Thyroid gland (tissue), 4 donors: ENCODE results near the gene DUSP18. TPM values are rescaled to one million over a fixed set of nuclear protein-coding genes. Genes with fewer than 3 reads are reported as not detected.
A peak's percentile ranks its signal among the peaks of the same experiment; 100 is the strongest.

Experiments
- DNase-seq, 2 donors: peaks; one replicate each; pipeline ENCODE4 v3.0.0-alpha.2; 2019
- H3K27ac ChIP-seq, 3 donors: fragments of 200-600 bp; sonication (generic); 1 replicate in 2 of 3; 2 replicates in 1 of 3; pipeline ENCODE4 v1.5.1; 2016 to 2019; ENCODE audit warnings: mild to moderate bottlenecking in 1 of 3, moderate library complexity in 1 of 3
- H3K27me3 ChIP-seq: fragments of 200-600 bp; sonication (generic); one replicate; pipeline ENCODE4 v1.5.1; 2019
- H3K36me3 ChIP-seq, 2 donors: fragments of 200-600 bp; sonication (generic); one replicate each; pipeline ENCODE4 v1.5.1; 2016 to 2019
- H3K4me1 ChIP-seq, 2 donors: fragments of 200-600 bp; sonication (generic); one replicate each; pipeline ENCODE4 v1.5.1; 2017 to 2019
- H3K4me3 ChIP-seq, 3 donors: fragments of 200-600 bp; sonication (generic); replicated peaks in 1 of 3; 1 replicate in 2 of 3; 2 replicates in 1 of 3; pipeline ENCODE4 v1.5.1; 2016; ENCODE audit warnings: mild to moderate bottlenecking in 1 of 3
- H3K9me3 ChIP-seq: fragments of 200-600 bp; sonication (generic); one replicate; pipeline ENCODE4 v1.5.1; 2017
- CTCF ChIP-seq, 6 experiments: fragments of 200-600 bp in 3 of 6; fragments of 450-650 bp in 3 of 6; sonication (generic) in 3 of 6; IDR thresholded peaks; one replicate each; pipeline ENCODE4 v1.5.1; 2016 to 2019; ENCODE audit warnings: antibody characterized with exemption in 6 of 6, mild to moderate bottlenecking in 2 of 6, inconsistent platforms in 1 of 6, moderate library complexity in 1 of 6
- POLR2A ChIP-seq, 2 donors: fragments of 450-650 bp; IDR thresholded peaks; one replicate each; pipeline ENCODE4 v1.6.1; 2017; ENCODE audit warnings: antibody characterized with exemption in 2 of 2, mild to moderate bottlenecking in 2 of 2, moderate library complexity in 1 of 2
- WGBS, 2 donors: methylation state at CpG; one replicate each; pipeline ENCODE4 v1.1.5; 2017; 5-methylcytosine and 5-hydroxymethylcytosine counted together
- intact Hi-C: fragments of 100-400 bp; cut with DNase I; formaldehyde crosslinking; loops from one replicate; pipeline ENCODE4 v1.15.1; 2023
- total RNA-seq, 4 donors: library from RNA; depleted of rRNA; stranded (reverse); fragments of >200 nt; gene quantifications; one replicate each; pipeline ENCODE4 v1.2.3, GENCODE V29; 2016

Gene DUSP18
- total RNA-seq, 4 donors from 2014 or later, result 6.9 to 8.4 (median 7.3) TPM

- Histone ChIP-seq H3K4me1 (peaks cover 11 to 14% of the 10 kb centered on the region in 2 donors), H3K9me3 (no peaks in the 10 kb centered on the region), H3K27ac (peak overlapping the region in 2 of 3 donors; percentile 56 to 57), H3K27me3 (no peaks in the 10 kb centered on the region), H3K36me3 (no peaks in the 10 kb centered on the region), H3K4me3 (peak overlapping the region in 2 of 3 donors; percentile 52 to 55)
- TF ChIP-seq POLR2A (IDR thresholded peaks at IDR 0.05) (no peak), CTCF (IDR thresholded peaks at IDR 0.05) (no peak)
- peak; percentile 34 to 49 for DNase-seq
- intact Hi-C loops, result no loop called here
- WGBS, 2 donors, result 58 to 66% methylated on average over 5 to 12 of the region's 15 CpGs
Observed at GRCh38 chr22:30695351-30695851, 27.7 kb upstream of the DUSP18 start.

- H3K36me3 ChIP-seq, result no peaks in the 10 kb centered on the region
- intact Hi-C loops, result no loop called here
- no peaks in the 10 kb centered on the region for H3K27me3 ChIP-seq
- H3K27ac ChIP-seq, result peak within 1 kb of the TSS; percentile 73 to 85 (median 80)
- DNase-seq, result peak; percentile 43 to 53
- H3K4me3 ChIP-seq, result peak within 1 kb of the TSS in 2 of 3 donors; percentile 52 to 55
- WGBS, 2 donors, result 0% methylated on average over 3 to 12 of the region's 88 CpGs
- peaks cover 11 to 14% of the 10 kb centered on the region in 2 donors for H3K4me1 ChIP-seq
- H3K9me3 ChIP-seq, result no peaks in the 10 kb centered on the region
- TF ChIP-seq CTCF (IDR thresholded peaks at IDR 0.05) (no peak), POLR2A (IDR thresholded peaks at IDR 0.05) (peak in 1 of 2 donors; percentile 38)
Observed at GRCh38 chr22:30694640-30695350, 27.1 kb upstream of the DUSP18 start, which contains the start of gene OSBP2. TSS of gene OSBP2 (plus strand) at chr22:30694874. CDS start at chr22:30694910, 36 bp downstream.

GRCh38 chr22:30694171-30694639, 26.5 kb upstream of the DUSP18 start:
- peak; percentile 79 to 85 for DNase-seq
- intact Hi-C loops, result no loop called here
- 0 to 4% methylated on average over 3 to 14 of the region's 38 CpGs for WGBS, 2 donors

GRCh38 chr22:30691204-30691603, 23.5 kb upstream of the DUSP18 start:
- Histone ChIP-seq H3K9me3 (no peaks in the 10 kb centered on the region), H3K36me3 (no peaks in the 10 kb centered on the region), H3K4me3 (no peak overlapping the region), H3K27me3 (no peaks in the 10 kb centered on the region), H3K4me1 (peaks cover 11 to 14% of the 10 kb centered on the region in 2 donors), H3K27ac (no peak overlapping the region)
- TF ChIP-seq POLR2A (IDR thresholded peaks at IDR 0.05), result no peak
- no peak for TF ChIP-seq CTCF (IDR thresholded peaks at IDR 0.05)
- 74 to 88% methylated on average over 1 of the region's 1 CpG for WGBS, 2 donors
- intact Hi-C loops, result no loop called here
- DNase-seq, result no peak

More at GRCh38 chr22:30694171-30694639, 26.5 kb upstream of the DUSP18 start:
- Histone ChIP-seq H3K36me3 (no peaks in the 10 kb centered on the region), H3K4me1 (peaks cover 11 to 14% of the 10 kb centered on the region in 2 donors), H3K27me3 (no peaks in the 10 kb centered on the region), H3K4me3 (peak overlapping the region in 2 of 3 donors; percentile 32 to 48), H3K9me3 (no peaks in the 10 kb centered on the region), H3K27ac (peak overlapping the region; percentile 73 to 85 (median 80))
- TF ChIP-seq CTCF (IDR thresholded peaks at IDR 0.05) (peak in 1 of 6 experiments; percentile 6), POLR2A (IDR thresholded peaks at IDR 0.05) (peak in 1 of 2 donors; percentile 49)

GRCh38 chr22:30689622-30690021, 21.9 kb upstream of the DUSP18 start:
- no peaks in the 10 kb centered on the region for H3K36me3 ChIP-seq
- 58 to 76% methylated on average over 1 of the region's 1 CpG for WGBS, 2 donors
- H3K9me3 ChIP-seq, result no peaks in the 10 kb centered on the region
- no peak for DNase-seq
- no peak for TF ChIP-seq CTCF (IDR thresholded peaks at IDR 0.05)
- TF ChIP-seq POLR2A (IDR thresholded peaks at IDR 0.05), result no peak
- H3K4me3 ChIP-seq, result no peak overlapping the region
- H3K4me1 ChIP-seq, result peaks cover 0 to 6% of the 10 kb centered on the region in 2 donors
- H3K27me3 ChIP-seq, result no peaks in the 10 kb centered on the region
- H3K27ac ChIP-seq, result no peak overlapping the region
- intact Hi-C loops, result no loop called here
